GM21825 (cell line): Measurements from ENCODE around the gene PML.
A peak's percentile ranks its signal among the peaks of the same experiment; 100 is the strongest.

Experiments used
- ATAC-seq: cut with Tn5 transposase; IDR thresholded peaks from one replicate; pipeline ENCODE4 v1.9.1; 2021; ENCODE audit warnings: mild to moderate bottlenecking, moderate library complexity; ENCODE audit not compliant: unreplicated experiment

Gene PML

GRCh38 chr15:73994413-73994883, at the start of gene PML:
Gene PML, plus strand, starts transcription at chr15:73994716. Its CDS starts 97 bp downstream, at chr15:73994813.
- peak; percentile 68 for ATAC-seq

GRCh38 chr15:73945130-73945508, 49.4 kb upstream of the PML start:
- no peak for ATAC-seq

GRCh38 chr15:73946046-73946721, 48.3 kb upstream of the PML start:
- no peak for ATAC-seq

- ATAC-seq: no peak
These were observed 47.6 kb upstream of the PML start for GRCh38 chr15:73946795-73947370.

GRCh38 chr15:73947651-73948050, 46.9 kb upstream of the PML start:
- no peak for ATAC-seq

- no peak for ATAC-seq
These were observed 46.1 kb upstream of the PML start for GRCh38 chr15:73948396-73948795.

- ATAC-seq: no peak
These were observed 45.5 kb upstream of the PML start for GRCh38 chr15:73948982-73949381.

GRCh38 chr15:73949496-73949895, 45.0 kb upstream of the PML start:
- no peak for ATAC-seq

GRCh38 chr15:73950479-73950830, 44.1 kb upstream of the PML start:
- ATAC-seq: no peak

GRCh38 chr15:73950831-73951561, 43.5 kb upstream of the PML start:
- ATAC-seq: no peak

- ATAC-seq: no peak
These were observed 42.9 kb upstream of the PML start for GRCh38 chr15:73951601-73952000.

GRCh38 chr15:73952171-73952912, 42.2 kb upstream of the PML start:
- ATAC-seq: no peak

- no peak for ATAC-seq
These were observed 41.4 kb upstream of the PML start for GRCh38 chr15:73952913-73953750.

GRCh38 chr15:73954188-73955145, 40.0 kb upstream of the PML start:
- ATAC-seq: no peak

GRCh38 chr15:73955326-73955725, 39.2 kb upstream of the PML start:
- no peak for ATAC-seq

GRCh38 chr15:73955861-73956742, 38.4 kb upstream of the PML start:
- no peak for ATAC-seq

- ATAC-seq: no peak
These were observed 37.8 kb upstream of the PML start for GRCh38 chr15:73956743-73957135.

GRCh38 chr15:73957276-73957675, 37.2 kb upstream of the PML start:
- ATAC-seq: no peak
